GM12878 (cell line): ENCODE measurements around the gene HIBCH. TPM values are rescaled to one million over a fixed set of nuclear protein-coding genes. Genes with fewer than 3 reads are reported as not detected.
"Not testable (repeated sequence)": the region's sequence is repeated elsewhere in the genome, so short reads cannot be mapped to it uniquely, and the experiment has no call there.

Source experiments
- ATAC-seq: fragments of 200-7000 bp; cut with Tn5 transposase; 3 replicates; pipeline ENCODE4 v1.9.1; 2020; ENCODE audit warnings: mild to moderate bottlenecking, moderate library complexity
- BruUV-seq: library from RNA; stranded (reverse); fragments of 400-500 nt; replicated peaks from 2 replicates; lab custom pipeline; 2021; lab: Mats Ljungman, UMichigan
- CTCF ChIA-PET: fragments of 300-600 bp; sonication (Branson Sonifier 250); formaldehyde crosslinking; extraction: SDS; loops from one replicate; lab custom pipeline; 2021; ENCODE audit warnings: inconsistent platforms; lab: Yijun Ruan, JAX
- POLR2A ChIA-PET: fragments of 350-600 bp; formaldehyde crosslinking; extraction: SDS; loops from one replicate; lab custom pipeline; 2021; ENCODE audit warnings: inconsistent platforms; lab: Charles Lee
- RAD21 ChIA-PET: fragments of 300-600 bp; sonication (Branson Sonifier 250); formaldehyde crosslinking; loops from one replicate; lab custom pipeline; 2023; ENCODE audit warnings: antibody characterized with exemption; ENCODE audit not compliant: unreplicated experiment; lab: Charles Lee
- SMC1A ChIA-PET: fragments of 300-600 bp; sonication (Branson Sonifier 250); formaldehyde crosslinking; loops from one replicate; lab custom pipeline; 2023; ENCODE audit not compliant: unreplicated experiment, uncharacterized antibody; lab: Charles Lee
- DNase-seq: peaks from one replicate; pipeline ENCODE4 v3.0.0-alpha.2; 2011; ENCODE audit warnings: low read depth, low spot score
- FAIRE-seq: peaks from 3 replicates; lab custom pipeline; 2011; peaks lifted over from hg19 to GRCh38; lab: Jason Lieb, UNC
- H2AFZ ChIP-seq: 2 replicates; pipeline ENCODE4 v1.6.0; 2011; ENCODE audit warnings: low read depth, low read length, control low read depth; ENCODE audit not compliant: control insufficient read depth
- H3K27ac ChIP-seq: 2 replicates; pipeline ENCODE4 v1.5.1; 2011; ENCODE audit warnings: control low read depth; ENCODE audit not compliant: control insufficient read depth, insufficient read depth
- H3K27me3 ChIP-seq, 2 experiments: replicated peaks in 1 of 2; 2 replicates each; pipeline versions ENCODE4 v1.6.0 to v1.6.1; 2011; ENCODE audit warnings: low read length in 1 of 2; ENCODE audit not compliant: control insufficient read depth in 2 of 2, insufficient read depth in 2 of 2
- H3K36me3 ChIP-seq, 2 experiments: 2 replicates each; pipeline ENCODE4 v1.5.1; 2011; ENCODE audit warnings: low read length in 1 of 2; ENCODE audit not compliant: control insufficient read depth in 2 of 2, insufficient read depth in 2 of 2
- H3K4me1 ChIP-seq: 2 replicates; pipeline ENCODE4 v1.6.1; 2011; ENCODE audit warnings: mild to moderate bottlenecking, low read length, moderate library complexity, mixed read lengths; ENCODE audit not compliant: control insufficient read depth, insufficient read depth
- H3K4me2 ChIP-seq: 2 replicates; pipeline ENCODE4 v1.6.0; 2011; ENCODE audit warnings: control low read depth; ENCODE audit not compliant: control insufficient read depth, insufficient read depth
- H3K4me3 ChIP-seq: fragments of 200-600 bp; sonication (generic); 2 replicates; pipeline ENCODE4 v1.5.1; 2016
- H3K79me2 ChIP-seq: 2 replicates; pipeline ENCODE4 v1.6.0; 2011; ENCODE audit warnings: low read length; ENCODE audit not compliant: control insufficient read depth, insufficient read depth
- H3K9ac ChIP-seq: 2 replicates; pipeline ENCODE4 v1.8.0; 2011; ENCODE audit warnings: low read length, control low read depth, mixed read lengths; ENCODE audit not compliant: control insufficient read depth, insufficient read depth
- H3K9me3 ChIP-seq: replicated peaks from 3 replicates; pipeline ENCODE4 v1.5.1; 2011; ENCODE audit warnings: mild to moderate bottlenecking, low read length; ENCODE audit not compliant: control insufficient read depth, insufficient read depth
- H4K20me1 ChIP-seq: 2 replicates; pipeline ENCODE4 v1.6.0; 2011; ENCODE audit not compliant: control insufficient read depth, insufficient read depth
- BRCA1 ChIP-seq: IDR thresholded peaks from 2 replicates; pipeline ENCODE4 v1.6.1; 2011; ENCODE audit warnings: low read depth, low read length, improper control_type of control experiment
- KAT2A ChIP-seq: conservative IDR thresholded peaks from 2 replicates; pipeline ENCODE4 v1.6.1; 2011; ENCODE audit warnings: low read depth, low read length; ENCODE audit not compliant: control insufficient read depth
- LARP7 ChIP-seq: fragments of 450-650 bp; IDR thresholded peaks from 2 replicates; pipeline ENCODE4 v1.6.1; 2017; ENCODE audit warnings: mild to moderate bottlenecking
- MTA3 ChIP-seq: IDR thresholded peaks from 2 replicates; pipeline ENCODE4 v1.6.1; 2012; ENCODE audit warnings: low read length, inconsistent platforms, borderline replicate concordance
- PML ChIP-seq: IDR thresholded peaks from 2 replicates; pipeline ENCODE4 v1.6.1; 2012; ENCODE audit warnings: low read length, inconsistent platforms
- POLR2A ChIP-seq: IDR thresholded peaks from 2 replicates; pipeline ENCODE4 v1.6.1; 2011; ENCODE audit warnings: low read depth, mild to moderate bottlenecking, low read length
- RAD51 ChIP-seq: fragments of 450-650 bp; IDR thresholded peaks from 2 replicates; pipeline ENCODE4 v1.6.1; 2016; ENCODE audit warnings: moderate library complexity, mild to moderate bottlenecking, inconsistent platforms
- SMARCA5 ChIP-seq: fragments of 450-650 bp; IDR thresholded peaks from 2 replicates; pipeline ENCODE4 v1.6.1; 2017; ENCODE audit warnings: mild to moderate bottlenecking
- SP1 ChIP-seq: IDR thresholded peaks from one replicate; pipeline ENCODE4 v1.6.1; 2011; ENCODE audit warnings: low read depth, low read length
- ZNF24 ChIP-seq: fragments of 450-650 bp; IDR thresholded peaks from 2 replicates; pipeline ENCODE4 v1.6.1; 2017; ENCODE audit warnings: antibody characterized with exemption, mild to moderate bottlenecking
- ZNF592 ChIP-seq: fragments of 450-650 bp; IDR thresholded peaks from 2 replicates; pipeline ENCODE4 v1.6.1; 2017; ENCODE audit warnings: mild to moderate bottlenecking, moderate library complexity
- WGBS: methylation state at CpG from one replicate; pipeline ENCODE4 v1.1.6; 2016; ENCODE audit warnings: low lambda C conversion rate; ENCODE audit not compliant: insufficient replicate concordance, insufficient coverage; ENCODE audit errors: missing lambda C conversion rate; 5-methylcytosine and 5-hydroxymethylcytosine counted together
- in situ Hi-C: fragments of 300-500 bp; cut with MboI; formaldehyde crosslinking; loops from 9 replicates; pipeline ENCODE4 v1.14.3; 2018; ENCODE audit warnings: mixed read lengths
- intact Hi-C: fragments of 100-400 bp; cut with micrococcal nuclease; formaldehyde crosslinking; loops from one replicate; pipeline ENCODE4 v1.14.2; 2022; ENCODE audit not compliant: unreplicated experiment
- polyA plus RNA-seq, 11 experiments: library from polyadenylated mRNA; depleted of rRNA in 4 of 11; unstranded in 6 of 11; stranded (reverse) in 5 of 11; fragments of >200 nt; fragmentation: Nextera tagmentation in 4 of 11; fragmentation: Illumina TruSeq in 1 of 11; extraction: Ambion mirVana in 4 of 11; extraction: Trizol in 1 of 11; gene quantifications; 1 replicate in 1 of 11; 2 replicates in 10 of 11; pipeline versions ENCODE4 v1.2.1 to v1.2.3, GENCODE V29; 2011 to 2016; ENCODE audit warnings: inconsistent platforms in 2 of 11, missing spikeins in 2 of 11, low read depth in 1 of 11
- total RNA-seq, 4 experiments: library from RNA; depleted of rRNA in 3 of 4; stranded (reverse); fragments of >200 nt in 3 of 4; fragmentation: Illumina TruSeq in 1 of 4; extraction: Trizol in 1 of 4; gene quantifications; 2 replicates each; pipeline versions ENCODE4 v1.2.1 to v1.2.3, GENCODE V29; 2013 to 2021
- TF ChIP-seq, protein P1 (sequence below): fragments of 450-650 bp; IDR thresholded peaks from 2 replicates; pipeline ENCODE4 v1.6.1; 2016; ENCODE audit warnings: mild to moderate bottlenecking

HIBCH gene
- total and polyA plus RNA-seq, 10 of the 15 experiments (the other 5 are each of a cell fraction or from before 2014, with no cell fraction given), result 22.3 to 81.0 (median 37.4) TPM

DNA sequence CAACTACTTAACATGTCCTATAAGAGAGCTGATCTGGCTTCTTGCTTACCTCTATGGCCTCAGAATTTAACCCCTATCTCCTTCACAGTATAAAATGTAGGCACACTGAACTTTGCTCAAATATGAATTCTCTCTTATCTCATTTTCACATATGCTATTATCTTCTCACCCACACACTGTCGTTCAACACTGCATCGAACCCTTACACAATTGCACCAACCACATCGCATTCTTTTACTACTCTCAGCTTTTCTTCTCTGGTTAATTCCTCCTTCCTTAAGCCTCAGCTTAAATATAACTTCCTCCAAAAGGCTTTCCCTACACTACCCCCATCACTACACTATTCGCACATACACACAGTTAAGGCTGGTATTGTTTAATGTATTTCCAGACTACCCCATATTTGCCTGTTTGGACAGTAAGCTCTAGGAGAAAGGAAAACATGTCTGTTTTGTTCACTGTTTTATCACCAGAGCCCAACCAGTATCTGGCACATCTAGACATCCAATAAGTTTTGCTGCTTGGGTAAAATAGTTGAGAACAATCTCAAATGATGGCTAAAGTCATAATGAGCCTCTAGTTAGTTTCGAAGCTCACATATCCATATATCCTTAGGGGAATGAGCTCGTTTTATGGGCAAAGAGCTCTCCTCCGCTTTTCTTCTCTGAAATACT, 47.7 kb downstream of the HIBCH start (continued):
- TF ChIP-seq PML, result no peak
- TF ChIP-seq ZNF24, result no peak
- TF ChIP-seq SMARCA5, result no peak
- TF ChIP-seq LARP7, result no peak

- ChIA-PET RAD21 (no interaction called here), SMC1A (interaction anchor here (0.7 to 1.3 kb wide), 3 partner anchors 11 to 182 kb away, joined by 3 to 4 read pairs (median 4); no protein-coding TSS in a partner anchor), POLR2A (no interaction called here), CTCF (interaction anchor here (1.1 to 1.7 kb wide), 2 partner anchors 14 to 180 kb away, joined by 3 read pairs; no protein-coding TSS in a partner anchor)
- H3K4me3 ChIP-seq, result no peak overlapping the region
- ATAC-seq, result no peak
- intact Hi-C loops, result no loop called here
- no peak overlapping the region for H2AFZ ChIP-seq
- H3K79me2 ChIP-seq, result no peaks in the 10 kb centered on the region
- H3K4me2 ChIP-seq, result no peak overlapping the region
- peaks cover under 1% of the 10 kb centered on the region for H3K9me3 ChIP-seq
- DNase-seq, result no peak
- no peak overlapping the region for H3K27ac ChIP-seq
- H3K4me1 ChIP-seq, result no peaks in the 10 kb centered on the region
- BruUV-seq, result no TSS peak
- no peak for FAIRE-seq
- no peak overlapping the region for H3K9ac ChIP-seq
- WGBS, result 98% methylated on average over 3 of the region's 3 CpGs
- no peaks in the 10 kb centered on the region for H4K20me1 ChIP-seq
- no peaks in the 10 kb centered on the region for H3K27me3 ChIP-seq
- H3K36me3 ChIP-seq, result no peaks in the 10 kb centered on the region; a peak in 1 of 4 replicates
- TF ChIP-seq, protein P1, sequence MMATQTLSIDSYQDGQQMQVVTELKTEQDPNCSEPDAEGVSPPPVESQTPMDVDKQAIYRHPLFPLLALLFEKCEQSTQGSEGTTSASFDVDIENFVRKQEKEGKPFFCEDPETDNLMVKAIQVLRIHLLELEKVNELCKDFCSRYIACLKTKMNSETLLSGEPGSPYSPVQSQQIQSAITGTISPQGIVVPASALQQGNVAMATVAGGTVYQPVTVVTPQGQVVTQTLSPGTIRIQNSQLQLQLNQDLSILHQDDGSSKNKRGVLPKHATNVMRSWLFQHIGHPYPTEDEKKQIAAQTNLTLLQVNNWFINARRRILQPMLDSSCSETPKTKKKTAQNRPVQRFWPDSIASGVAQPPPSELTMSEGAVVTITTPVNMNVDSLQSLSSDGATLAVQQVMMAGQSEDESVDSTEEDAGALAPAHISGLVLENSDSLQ, result no peak
- TF ChIP-seq BRCA1 (no peak), MTA3 (no peak), POLR2A (no peak), ZNF592 (no peak), RAD51 (no peak), SP1 (no peak), SMARCA5 (no peak), KAT2A (no peak)
- in situ Hi-C loops, result no loop called here
Measured at GRCh38 chr2:190270298-190270697, 49.3 kb downstream of the HIBCH start.

- H3K36me3 ChIP-seq, H3K4me2 ChIP-seq, in situ Hi-C loops, H3K79me2 ChIP-seq, H2AFZ ChIP-seq, H3K27ac ChIP-seq, H4K20me1 ChIP-seq, H3K27me3 ChIP-seq, FAIRE-seq, H3K4me3 ChIP-seq, H3K9me3 ChIP-seq, intact Hi-C loops, DNase-seq, H3K4me1 ChIP-seq, BruUV-seq, H3K9ac ChIP-seq, POLR2A ChIA-PET, ATAC-seq, RAD21 ChIA-PET: not testable (repeated sequence)
- SMC1A ChIA-PET, result interaction anchor here (0.7 to 1.3 kb wide), 3 partner anchors 11 to 181 kb away, joined by 3 to 4 read pairs (median 4); no protein-coding TSS in a partner anchor
- CTCF ChIA-PET, result interaction anchor here (1.1 to 1.7 kb wide), 2 partner anchors 14 to 179 kb away, joined by 3 read pairs; no protein-coding TSS in a partner anchor
- 100% methylated on average over 3 of the region's 3 CpGs for WGBS
Measured at GRCh38 chr2:190269699-190270098, 49.9 kb downstream of the HIBCH start.
